AG09319 (cell line): ENCODE results near the gene ACSBG1.
"Not testable (repeated sequence)": the region's sequence is repeated elsewhere in the genome, so short reads cannot be mapped to it uniquely, and the experiment has no call there.

Source experiments
- DNase-seq: peaks from one replicate; pipeline ENCODE4 v3.0.0-alpha.2; 2010; ENCODE audit warnings: low read depth; ENCODE audit errors: extremely low read depth
- TF ChIP-seq, protein P1 (sequence below): IDR thresholded peaks from 2 replicates; pipeline ENCODE4 v1.5.1; 2011; ENCODE audit warnings: low read depth, mild to moderate bottlenecking, inconsistent platforms, low read length, moderate library complexity

Gene ACSBG1

DNA sequence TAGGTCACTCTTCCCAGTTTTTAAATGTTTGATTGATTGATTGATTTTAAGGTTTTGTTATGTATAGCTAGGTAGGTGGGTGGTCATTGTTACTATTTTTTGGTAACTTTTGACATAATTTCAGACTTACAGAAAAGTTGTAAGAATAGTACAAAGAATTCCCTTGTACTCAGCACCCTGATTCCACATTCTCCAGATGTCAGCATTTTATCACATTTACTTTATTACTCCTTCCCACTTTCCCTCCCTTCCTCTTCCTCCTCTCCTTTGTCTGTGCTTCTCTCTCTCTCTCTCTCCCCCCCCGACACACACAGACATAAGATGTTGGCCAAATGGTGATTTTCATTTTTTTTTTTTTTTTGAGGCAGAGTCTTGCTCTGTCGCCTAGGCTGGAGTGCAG, 70.4 kb downstream of the ACSBG1 start:
- TF ChIP-seq, protein P1, sequence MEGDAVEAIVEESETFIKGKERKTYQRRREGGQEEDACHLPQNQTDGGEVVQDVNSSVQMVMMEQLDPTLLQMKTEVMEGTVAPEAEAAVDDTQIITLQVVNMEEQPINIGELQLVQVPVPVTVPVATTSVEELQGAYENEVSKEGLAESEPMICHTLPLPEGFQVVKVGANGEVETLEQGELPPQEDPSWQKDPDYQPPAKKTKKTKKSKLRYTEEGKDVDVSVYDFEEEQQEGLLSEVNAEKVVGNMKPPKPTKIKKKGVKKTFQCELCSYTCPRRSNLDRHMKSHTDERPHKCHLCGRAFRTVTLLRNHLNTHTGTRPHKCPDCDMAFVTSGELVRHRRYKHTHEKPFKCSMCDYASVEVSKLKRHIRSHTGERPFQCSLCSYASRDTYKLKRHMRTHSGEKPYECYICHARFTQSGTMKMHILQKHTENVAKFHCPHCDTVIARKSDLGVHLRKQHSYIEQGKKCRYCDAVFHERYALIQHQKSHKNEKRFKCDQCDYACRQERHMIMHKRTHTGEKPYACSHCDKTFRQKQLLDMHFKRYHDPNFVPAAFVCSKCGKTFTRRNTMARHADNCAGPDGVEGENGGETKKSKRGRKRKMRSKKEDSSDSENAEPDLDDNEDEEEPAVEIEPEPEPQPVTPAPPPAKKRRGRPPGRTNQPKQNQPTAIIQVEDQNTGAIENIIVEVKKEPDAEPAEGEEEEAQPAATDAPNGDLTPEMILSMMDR: no peak
- DNase-seq: no peak

DNA sequence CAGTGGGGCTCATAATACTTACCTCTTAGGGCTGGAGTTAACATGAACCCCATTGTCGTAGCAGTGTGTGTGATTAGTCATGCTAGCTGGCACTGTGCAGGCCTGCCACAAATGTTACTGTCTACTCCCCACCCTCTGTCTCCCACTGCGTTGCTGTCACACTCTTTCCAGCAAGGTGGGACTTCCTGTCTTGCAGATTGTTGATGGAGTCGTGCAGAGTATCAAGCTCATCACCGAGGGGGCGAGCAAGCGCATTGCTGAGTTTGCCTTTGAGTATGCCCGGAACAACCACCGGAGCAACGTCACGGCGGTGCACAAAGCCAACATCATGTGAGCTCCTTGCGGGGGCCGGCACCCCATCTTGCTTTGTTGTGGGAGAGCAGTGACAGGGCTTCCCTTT, 72.3 kb downstream of the ACSBG1 start:
- TF ChIP-seq, protein P1: no peak
- DNase-seq: no peak

DNA sequence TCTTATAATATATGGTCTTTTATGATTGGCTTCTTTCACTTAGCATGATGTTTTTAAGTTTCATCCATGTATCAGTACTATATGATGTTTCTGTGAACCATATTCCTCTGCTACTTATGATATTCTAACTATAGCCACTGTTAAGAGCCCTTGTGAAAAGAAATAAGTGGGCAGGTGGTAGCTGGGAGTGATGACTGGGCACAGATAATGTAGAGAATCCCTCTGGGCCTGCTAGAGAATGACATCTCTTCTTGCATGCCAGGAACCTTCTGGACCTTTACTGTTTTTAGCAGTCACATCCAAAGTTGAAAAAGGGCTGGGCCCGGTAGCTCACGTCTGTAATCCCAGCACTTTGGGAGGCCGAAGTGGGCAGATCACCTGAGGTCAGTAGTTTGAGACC, 75.0 kb downstream of the ACSBG1 start:
- TF ChIP-seq, protein P1: no peak
- no peak for DNase-seq

DNA sequence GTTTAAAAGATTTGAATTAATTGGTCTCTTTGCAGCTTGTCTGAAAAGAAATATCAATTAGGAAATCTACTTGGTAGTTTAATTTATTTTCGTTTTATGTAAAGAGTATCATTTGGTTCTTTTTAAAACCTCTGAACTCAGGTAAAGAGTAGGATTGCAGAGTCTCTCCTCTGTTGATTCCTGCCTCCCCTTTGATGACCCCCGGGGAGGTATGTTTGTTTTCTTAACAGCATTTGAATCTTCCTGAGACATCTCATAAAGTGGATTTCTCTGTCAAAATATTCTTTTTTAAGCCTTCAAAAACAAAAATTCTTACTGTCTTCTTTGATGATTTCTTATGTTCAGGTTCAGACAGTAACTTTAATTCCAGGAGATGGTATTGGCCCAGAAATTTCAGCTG, 77.2 kb downstream of the ACSBG1 start:
- TF ChIP-seq, protein P1: no peak

DNA sequence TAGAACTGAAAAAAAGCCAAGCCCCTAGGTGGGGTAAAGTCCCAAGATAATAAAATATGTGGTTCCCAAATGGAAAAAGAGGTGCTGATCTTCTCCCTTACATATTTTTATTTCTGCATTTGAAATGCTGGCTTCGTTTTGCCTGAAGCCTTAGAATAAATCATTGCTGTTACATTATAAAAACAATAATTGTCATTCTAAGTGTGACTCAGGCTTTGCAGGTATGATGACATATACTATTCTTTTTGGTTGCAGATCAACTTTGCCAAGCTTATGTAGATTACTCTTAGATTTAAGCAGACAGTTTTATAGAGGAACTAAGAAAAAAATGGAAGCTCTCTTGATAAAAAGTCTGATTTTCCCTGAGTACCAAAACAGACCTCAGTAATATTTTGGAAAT, 77.7 kb downstream of the ACSBG1 start:
- TF ChIP-seq, protein P1: no peak
- DNase-seq: no peak

More for the DNA sequence above, 77.2 kb downstream of the ACSBG1 start:
- no peak for DNase-seq

DNA sequence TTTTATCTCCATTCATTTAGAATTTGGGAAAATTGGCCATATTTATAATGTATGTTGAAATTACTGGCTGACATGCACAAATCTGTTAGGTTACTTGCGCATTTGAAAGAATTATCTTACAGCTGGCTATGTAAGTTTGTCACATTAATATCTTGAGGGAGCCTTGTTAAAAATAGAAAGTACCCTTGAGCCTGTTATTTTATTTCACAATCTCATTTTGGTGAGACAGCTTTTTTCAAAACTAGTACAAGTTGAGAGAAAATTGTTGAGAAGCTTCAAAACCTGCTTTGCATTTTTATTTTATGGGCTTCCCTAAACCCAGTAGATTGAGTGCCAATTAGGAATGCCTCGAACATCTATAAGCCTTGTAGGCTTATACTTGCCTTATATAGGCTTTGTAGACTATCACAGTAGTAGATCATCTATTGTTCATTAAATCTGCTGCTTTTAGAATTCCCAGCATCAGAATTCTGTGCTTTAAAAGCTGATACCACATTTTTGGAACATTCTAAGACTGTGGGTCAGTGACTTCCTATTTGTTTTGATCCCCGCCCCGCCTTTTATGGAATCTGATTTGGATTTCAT, 78.9 kb downstream of the ACSBG1 start:
- TF ChIP-seq, protein P1: no peak
- DNase-seq: no peak

DNA sequence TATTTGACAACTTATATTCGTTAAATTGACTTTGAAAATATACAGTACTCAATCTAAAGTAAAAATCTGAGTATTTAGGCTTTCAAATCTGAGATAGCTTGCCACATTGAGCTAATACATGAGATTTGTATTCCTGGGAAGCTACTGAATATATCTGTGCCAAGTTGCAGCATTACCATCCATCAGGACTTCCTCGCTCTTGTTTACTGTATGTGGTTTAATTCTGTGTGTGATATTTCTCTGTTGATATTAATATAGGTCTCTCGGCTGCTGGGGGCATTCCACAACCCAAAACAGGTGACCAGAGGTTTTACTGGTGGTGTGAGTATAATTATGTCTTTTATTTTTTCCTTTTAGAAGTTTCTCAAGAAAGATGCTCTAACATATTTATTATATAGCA, 79.4 kb downstream of the ACSBG1 start:
- TF ChIP-seq, protein P1: no peak
- DNase-seq: no peak

DNA sequence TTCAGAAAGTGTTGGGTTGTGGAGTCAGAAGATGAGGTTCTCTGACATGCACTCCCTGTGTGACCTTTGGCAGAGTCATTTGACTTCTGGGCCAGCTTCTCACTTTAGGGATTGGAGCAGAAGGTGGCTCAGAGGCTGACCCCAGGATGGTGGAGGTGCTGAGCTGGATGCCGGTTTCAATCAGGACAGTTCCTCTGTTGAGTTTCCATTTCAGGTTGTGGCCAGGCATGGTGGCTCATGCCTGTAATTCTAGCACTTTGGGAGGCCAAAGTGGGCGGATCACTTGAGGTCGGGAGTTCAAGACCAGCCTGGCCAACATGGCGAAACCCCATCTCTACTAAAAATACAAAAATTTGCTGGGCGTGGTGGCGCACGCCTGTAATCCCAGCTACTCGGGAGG, 83.3 kb downstream of the ACSBG1 start:
- not testable (repeated sequence) for DNase-seq
